Bone marrow (tissue), 2 donors: Measurements from ENCODE around the gene PPID.
A peak's percentile ranks its signal among the peaks of the same experiment; 100 is the strongest.
"Not testable (repeated sequence)": the region's sequence is repeated elsewhere in the genome, so short reads cannot be mapped to it uniquely, and the experiment has no call there.

ENCODE experiments used
- DNase-seq, 2 donors: peaks; one replicate each; lab custom pipeline; 2025; lab: John Stamatoyannopoulos, UW

PPID gene

DNA sequence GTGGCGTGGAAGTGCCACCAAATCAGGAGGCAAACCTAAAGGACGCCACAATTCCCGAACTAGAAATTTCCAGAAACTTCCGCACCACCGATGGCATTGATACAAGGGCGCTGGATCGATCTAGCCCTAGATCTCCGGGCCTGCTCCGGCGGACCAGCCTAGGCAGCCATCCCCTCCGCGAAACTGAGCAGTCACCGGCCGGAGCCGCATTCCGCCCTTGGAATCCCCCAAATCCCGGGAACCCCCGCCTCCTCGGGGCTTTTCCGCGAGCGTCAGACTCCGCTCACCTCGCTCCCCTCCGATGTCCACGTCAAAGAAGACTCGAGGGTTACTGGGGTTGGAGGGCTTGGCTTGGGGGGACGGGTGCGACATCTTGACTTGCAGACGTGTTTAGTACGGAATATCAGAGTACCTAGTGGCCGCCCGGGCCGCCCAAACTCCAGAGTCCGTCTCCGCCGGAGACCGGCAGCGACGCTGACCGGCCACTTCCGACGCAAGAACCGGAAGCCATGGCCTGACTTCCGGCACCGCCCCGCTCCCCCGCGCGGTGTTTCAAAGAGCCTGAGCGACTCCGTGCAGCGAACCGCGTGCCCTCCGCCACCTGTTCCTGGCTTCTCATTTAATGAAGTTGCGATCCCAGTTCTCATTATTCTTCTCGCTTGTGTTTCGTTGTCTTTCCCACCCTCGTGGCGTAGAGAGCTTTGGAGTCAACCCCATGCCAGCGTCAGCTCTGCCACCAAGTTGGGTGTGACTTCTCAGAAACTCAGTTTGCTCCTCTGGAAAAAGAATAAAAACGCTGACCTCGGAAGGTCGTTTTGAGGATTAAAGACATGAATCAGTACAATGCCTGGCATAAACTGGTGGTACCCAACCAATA, at the start of gene PPID:
TSS of gene PPID (minus strand) at position 480 of the 877 bp plus-strand sequence. CDS start at position 372, 108 bp downstream.
- DNase-seq: peak; percentile 49 to 84

DNA sequence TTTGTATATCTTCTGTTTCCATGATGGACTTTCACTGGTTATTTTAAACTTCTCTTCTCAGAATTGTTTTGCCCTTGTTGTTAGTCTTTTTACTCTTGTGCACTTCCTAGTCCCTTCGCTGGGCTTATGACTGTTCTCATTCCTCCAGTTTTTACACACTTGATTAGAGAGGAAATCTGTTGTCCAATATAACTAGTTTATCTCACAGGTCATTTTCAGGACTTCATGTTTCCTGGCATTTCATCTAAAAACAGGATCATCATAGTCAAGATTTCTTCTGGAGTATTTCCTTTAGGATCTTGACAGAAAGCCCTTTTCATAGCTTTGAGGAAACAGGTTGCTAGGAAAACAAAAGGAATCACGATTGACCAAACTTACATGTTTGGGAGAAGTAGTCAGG, 48.6 kb upstream of the PPID start:
- DNase-seq: no peak

DNA sequence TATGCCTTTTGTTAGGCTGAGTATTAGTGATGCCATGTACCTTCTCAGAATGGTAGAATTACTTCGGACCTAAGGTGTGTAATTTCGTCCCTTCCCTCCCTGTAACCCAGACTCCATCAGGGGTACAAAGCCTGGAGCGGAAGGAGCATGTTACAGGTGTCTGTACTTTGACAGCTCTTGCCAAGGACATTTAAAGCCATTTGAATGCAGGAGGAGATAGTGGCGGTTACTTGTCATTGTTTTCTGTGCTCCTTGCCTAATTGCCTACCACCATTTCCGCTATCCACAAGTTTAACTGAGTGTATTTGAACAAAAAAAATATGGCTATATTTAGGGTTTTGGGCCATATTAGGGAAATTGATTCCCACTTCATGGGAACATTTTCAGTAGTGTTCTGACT, 47.5 kb upstream of the PPID start:
- DNase-seq: no peak

DNA sequence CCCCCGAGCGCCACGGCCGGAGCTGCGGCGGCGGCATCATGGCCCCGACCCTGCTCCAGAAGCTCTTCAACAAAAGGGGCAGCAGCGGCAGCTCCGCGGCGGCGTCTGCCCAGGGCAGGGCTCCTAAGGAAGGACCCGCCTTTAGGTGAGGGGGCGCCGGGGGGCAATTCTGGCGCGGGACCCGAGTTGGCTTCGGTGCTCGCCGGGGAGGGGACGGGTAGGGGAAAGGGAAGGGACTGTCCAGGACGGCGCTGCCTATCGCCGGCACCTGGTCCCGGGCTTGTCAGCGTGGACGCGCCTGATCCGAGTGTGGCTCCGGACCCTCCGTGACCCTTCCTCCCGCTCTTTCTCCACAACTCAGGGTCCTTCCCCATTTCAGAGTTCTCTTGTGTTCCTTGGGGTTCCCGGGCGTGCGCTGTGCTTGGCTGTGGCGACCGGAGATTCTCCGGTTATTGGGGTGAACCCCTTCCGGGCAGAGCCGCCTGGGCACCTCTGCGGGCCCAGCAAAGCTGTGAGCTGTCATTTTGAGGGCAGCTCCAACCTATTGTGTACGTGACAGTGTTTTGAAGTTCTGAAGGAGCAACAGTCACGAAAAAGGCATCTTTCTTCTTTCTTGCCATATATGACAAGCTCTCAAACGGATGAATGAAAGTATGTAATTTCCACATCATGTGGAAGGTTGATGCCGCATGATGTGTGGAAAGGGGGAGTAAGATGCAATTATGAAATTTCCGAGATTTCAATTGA, 46.2 kb upstream of the PPID start:
- DNase-seq: peak; percentile 24 to 46

DNA sequence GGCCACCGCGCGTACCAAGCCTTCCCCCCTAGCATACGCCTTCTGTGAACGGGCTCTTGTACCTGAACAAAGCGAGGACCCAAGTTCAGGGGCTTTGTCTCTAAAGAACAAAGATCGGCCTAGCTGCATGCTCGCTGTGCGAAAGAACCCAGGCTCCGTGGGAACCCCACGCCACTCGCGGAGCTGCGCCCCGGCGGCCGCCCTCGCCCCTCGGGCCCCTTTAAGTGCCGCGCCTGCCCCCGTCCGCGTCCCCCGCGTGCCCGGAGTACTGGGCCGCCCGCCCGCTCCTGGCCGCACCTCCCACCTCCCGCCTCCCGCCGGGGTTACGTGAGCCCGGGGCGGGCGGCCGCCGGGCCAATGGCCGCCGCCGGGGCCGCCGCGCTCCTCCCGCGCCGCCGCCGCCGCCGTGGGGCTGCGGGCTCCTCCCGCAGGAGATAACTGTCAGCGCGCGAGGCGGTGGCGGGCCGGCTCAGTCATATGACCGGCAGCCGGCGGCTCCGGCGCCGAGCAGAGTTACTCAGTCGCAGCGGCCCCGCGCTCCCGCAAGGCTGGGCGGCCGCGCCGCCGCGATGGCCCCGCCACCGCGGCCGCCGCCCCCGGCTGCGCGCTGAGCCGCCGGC, 45.5 kb upstream of the PPID start, which contains the start of gene FNIP2:
TSS of gene FNIP2 (plus strand) at position 472 of the 620 bp plus-strand sequence. CDS start 187 bp downstream, outside the sequence.
- DNase-seq: peak in 1 of 2 donors; percentile 53

DNA sequence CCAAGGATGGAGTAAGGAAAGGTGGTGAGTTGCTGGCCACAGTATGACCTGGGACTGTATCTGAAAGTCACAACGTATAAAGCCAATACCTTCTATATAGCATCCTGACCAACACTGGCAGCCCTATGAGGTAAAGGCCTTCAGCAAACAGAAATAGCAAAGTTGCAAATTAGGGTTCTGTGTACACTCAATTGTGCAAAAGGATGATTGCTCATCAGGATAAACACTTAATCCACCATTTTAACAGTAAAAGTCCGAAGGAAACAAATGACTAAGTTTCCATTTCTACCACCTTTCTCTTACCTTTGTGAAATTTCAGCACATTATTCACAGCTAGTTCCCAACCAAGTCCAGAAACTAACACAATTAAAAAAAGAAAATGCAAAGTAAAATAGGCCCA, 44.3 kb upstream of the PPID start:
- DNase-seq: no peak

DNA sequence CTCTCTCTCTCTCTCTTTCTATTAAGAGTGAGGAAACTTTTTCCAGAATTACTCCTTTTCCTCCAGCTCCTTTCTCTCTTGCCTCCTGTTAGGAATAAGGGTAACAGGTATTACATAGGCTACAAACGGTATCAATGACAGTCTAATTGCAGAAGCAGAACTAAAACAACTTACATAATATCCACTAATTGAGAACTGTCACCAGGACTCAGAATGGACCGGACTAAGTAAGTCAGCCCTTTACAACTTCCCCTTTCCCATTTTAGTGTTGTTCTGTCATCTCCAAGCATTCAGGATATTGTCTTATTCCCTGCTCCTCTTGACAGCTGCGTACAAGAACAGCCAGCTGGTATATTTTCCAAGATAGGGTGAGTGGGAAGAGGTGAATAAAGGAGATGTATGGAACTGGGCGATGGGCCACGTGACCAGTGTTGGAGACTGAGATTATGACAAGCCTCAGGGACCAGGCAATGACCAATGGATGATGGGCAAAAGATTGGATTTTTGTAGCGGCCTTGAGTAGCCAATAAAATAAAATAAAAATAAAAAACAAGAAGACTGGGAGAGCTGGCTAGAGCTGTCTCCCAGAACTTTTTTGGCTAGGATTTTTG, 43.3 kb upstream of the PPID start:
- DNase-seq: peak in 1 of 2 donors; percentile 75

DNA sequence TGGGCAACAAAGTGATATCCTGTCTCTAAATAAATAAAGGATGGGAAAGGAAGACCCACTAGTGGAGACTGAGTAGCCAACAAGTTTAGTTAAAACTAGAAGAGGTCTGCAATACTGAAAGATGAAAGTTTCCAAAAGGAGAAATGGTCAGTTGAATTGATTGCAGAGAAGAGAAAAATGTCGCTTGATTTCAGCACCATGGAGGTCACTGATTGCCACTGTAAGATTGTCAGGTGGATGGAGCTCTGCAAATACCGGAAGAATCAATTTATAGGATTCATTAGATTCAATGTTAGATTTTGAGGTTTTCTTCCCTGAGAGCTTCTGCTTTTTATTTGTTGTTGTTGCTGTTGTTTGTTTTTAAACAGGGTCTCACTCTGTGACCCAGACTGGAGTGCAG, 40.3 kb upstream of the PPID start:
- no peak for DNase-seq

DNA sequence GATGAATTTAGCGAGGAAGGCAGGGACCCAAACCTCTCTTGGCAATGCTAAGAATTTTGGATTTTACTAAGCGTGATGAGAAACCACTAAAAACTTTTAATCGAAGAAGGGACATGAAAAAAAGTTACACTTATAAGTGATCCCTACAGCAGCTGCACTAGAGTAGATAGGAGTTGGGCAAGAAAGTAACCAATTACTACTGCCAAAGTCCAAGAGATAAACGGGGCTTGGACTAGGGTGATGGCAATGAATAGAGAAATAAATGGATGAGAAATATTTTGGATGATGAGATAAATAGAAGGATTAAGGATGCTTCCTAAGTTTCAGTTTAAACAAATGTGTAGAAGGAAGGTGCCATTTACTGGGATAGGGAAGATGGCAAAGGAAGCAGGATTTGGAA, 39.4 kb upstream of the PPID start:
- DNase-seq: no peak

DNA sequence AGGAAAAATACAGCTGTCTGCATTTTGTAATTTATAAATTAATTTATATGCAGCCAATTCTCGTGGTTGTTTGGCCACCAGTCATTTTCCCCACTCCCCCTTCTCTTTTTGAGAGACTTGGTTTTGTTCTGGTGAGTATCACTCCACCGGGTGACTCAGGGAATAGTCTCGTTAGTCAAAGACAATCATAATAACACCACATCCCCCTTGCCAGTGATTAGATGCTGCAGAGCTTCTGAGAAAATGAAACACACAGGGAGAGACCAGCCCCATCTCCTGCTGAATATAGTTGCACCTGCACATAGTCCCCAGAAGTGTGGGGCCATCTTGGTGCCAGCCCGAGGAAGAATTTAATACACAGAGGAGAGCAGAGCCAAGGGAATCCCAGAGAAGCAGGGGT, 37.7 kb upstream of the PPID start:
- no peak for DNase-seq

DNA sequence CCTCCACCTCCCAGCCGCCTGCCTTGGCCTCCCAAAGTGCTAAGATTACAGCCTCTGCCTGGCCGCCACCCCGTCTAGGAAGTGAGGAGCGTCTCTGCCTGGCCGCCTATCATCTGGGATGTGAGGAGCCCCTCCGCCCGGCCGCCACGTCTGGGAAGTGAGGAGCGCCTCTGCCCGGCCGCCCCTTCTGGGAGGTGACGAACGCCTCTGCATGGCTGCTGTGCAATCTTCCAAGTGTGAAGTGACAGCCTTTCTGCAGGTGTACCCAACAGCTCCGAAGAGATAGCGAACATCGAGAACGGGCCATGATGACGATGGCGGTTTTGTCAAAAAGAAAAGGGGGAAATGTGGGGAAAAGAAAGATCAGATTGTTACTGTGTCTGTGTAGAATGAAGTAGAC, 36.3 kb upstream of the PPID start:
- DNase-seq: not testable (repeated sequence)

DNA sequence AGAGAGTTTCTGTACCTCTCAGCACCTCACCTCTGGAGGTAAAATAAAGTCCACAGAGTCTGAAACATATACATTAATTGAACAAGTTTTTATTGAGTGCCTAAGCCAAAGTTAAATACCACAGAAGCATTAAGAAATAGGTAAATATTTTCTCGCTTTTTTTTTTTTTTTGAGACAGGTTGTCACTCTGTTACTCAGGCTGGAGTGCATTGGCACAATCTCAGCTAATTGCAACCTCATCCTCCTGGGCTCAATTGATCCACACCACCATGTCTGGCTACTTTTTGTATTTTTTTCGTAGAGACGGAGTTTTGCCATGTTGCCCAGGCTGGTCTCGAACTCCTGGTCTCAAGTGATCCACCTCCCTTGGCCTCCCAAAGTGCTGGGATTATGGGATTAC, 35.5 kb upstream of the PPID start:
- no peak for DNase-seq

DNA sequence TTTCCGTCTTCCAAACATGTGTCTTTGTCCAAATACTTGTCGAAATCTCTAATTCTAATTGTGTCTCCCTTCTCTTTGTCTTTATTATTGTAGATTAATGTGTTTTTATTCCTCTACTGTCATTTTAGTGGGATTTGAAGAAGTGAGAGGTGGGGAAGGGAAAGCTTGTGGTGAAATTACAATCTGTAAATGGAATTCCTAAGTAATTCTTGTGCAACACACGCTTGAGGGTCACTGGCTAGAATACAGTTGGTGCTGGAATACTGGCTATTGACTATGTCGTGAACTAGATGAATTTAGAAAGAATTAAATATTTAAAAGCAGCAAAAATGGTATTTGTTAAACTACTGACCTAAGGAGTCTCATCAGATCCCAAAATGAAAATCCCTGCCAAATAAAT, 34.9 kb upstream of the PPID start:
- DNase-seq: no peak

DNA sequence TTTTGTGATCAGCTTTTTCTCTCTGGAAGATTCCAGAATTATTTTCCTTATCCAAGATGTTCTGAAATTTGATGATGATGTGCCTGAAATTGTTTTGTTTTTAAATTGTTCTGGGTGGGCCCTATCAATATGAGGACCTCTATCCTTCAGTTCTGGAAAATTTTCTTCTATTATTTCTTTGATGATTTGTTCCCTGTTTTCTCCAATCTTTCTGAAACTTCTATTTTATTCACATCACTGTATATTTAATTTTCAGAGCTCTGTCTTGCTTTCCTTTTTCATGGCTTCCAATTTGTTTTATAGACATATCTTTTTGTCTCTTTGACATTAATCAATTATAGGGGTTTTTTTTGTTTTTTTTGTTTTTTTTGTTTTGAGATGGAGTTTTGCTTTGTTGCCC, 33.4 kb upstream of the PPID start:
- DNase-seq: no peak

DNA sequence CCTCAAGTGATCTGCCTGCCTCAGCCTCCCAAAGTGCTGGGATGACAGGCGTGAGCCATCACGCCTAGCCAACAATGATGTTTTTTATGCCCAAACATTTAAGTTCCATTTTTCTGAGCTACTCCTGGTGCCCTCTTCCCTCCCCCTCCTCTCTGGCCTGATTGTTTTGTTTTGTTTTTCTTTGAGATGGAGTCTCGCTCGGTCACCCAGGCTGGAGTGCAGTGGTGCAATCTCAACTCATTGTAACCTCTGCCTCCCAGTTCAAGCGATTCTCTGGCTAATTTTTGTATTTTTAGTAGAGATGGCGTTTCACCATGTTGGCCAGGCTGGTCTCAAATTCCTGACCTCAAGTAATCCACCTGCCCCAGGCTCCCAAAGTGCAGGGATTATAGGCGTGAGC, 32.6 kb upstream of the PPID start:
- DNase-seq: not testable (repeated sequence)

DNA sequence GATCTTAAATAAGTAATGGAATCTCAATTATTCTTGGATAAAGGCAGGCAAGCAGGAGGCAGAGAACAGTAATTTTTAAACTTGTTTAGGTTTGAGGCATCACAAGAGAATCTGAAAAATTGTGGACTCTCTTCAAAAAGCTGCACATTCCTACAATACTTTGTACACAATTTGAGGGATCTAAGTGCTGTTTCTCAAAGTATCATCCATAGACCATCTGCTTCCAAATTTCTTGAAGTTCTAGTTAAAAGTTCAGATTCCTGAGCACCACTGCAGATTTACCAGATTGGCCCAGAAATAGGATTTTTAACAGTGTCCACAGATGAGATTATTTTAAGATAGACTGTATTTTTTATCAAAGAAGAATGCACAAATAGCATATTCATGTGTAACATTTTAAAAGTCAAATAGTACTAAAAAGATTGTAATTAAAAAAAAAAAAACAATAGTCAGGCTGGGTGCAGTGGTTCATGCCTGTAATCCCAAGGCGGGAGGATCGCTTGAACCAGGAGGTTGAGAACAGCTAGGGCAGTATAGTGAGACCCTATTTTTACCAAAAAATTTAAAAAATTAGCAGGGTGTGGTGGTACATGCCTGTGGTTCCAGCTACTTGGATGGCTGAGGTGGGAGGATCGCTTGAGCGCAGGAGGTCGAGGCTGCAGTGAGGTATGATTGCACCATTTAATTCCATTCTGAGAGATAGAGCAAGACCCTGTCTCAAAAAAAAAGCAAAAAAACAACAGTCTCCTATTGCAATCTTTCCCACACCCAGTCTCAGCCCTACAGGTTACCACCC, 31.4 kb upstream of the PPID start:
- DNase-seq: no peak

DNA sequence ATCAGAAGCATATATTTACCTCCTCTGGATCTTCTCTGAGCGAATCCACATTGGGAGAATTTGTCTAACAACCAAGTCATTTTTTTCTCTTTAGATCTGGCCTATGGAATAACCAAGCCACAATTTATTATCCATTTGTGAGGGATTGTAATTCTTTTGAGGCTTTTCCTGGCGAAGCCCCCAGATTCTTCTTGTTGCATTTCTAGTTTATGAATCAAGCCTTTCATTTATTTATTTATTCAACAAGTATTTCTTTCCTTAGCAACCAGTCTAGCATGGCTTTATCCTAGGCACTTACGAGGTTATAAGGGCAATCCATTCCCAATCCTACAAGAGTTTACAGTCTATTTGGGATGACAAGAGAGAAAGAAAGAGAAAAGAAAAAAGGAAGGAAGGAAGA, 27.2 kb upstream of the PPID start:
- DNase-seq: no peak

DNA sequence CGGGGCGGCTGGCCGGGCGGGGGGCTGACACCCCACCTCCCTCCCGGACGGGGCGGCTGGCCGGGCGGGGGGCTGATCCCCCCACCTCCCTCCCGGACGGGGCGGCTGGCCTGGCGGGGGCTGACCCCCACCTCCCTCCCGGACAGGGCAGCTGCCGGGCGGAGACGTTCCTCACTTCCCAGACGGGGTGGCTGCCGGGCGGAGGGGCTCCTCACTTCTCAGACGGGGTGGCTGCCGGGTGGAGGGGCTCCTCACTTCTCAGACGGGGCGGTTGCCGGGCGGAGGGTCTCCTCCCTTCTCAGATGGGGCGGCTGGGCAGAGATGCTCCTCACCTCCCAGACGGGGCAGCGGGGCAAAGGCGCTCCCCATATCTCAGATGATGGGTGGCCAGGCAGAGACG, 23.3 kb upstream of the PPID start:
- DNase-seq: not testable (repeated sequence)

DNA sequence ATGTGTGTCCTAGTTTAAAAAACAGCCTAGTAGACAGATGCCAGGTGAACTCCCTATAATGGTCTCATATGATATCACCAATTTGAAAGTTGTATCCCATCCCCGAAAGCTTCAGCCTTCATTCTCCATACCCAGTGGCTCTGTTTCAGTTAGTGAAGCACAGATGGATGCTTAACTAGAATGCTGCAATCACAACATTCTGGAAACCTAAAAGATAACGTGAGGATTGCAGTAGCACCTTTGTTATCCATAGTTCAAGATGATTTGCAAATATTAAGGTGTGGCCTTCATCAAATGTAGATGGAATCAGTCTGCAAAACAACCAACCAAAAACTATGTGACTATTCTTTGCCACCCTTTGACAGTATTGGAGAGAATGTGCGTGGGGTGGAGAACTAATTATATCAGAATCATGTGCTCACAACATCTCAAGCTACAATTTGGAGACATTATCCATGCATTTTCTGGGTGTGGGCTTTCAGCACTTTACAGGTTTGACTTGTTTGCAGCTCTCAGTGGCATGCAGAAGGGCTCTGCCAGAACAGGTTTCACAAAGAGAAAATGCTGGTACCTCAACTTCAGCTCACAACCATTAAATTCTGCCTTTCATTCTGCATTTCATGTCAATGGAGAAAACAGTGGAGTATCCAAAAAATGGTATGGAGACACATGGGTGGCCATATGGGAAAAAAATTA, 18.3 kb upstream of the PPID start:
- DNase-seq: no peak

DNA sequence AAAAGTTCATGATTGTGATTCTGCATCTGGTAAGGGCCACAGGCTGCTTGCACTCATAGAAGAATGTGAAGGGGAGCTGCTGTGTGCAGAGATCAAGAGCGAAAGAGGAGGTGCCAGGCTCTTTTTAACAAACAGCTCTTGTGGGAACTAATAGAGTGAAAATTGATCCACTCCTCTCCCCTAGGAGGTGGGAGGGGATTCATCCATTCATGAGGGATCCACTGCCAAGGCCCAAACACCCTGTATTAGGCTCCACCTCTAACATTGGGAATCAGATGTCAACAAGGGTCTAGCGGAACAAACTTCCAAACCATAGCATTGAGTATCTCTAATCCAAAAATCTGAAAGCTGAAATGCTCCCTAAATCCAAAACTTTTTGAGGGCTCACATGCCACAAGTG, 16.4 kb upstream of the PPID start:
- DNase-seq: no peak

DNA sequence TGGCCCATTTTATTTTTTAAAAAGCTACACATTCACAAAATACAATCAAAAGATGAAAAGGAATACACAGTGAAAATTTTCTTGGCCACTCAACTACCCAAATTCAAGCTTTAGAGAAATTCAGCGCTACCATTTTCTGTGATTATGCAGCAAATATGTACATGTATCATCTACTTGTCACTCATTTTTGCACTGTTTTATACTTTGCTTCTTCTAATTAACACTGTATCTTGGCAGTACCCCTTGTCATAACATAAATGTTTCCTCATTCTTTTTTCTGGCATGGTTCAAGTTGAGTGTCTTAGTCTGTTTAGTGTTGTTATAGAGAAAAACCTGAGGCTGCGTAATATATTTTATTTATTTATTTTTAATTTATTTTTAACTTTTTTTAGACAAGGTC, 15.7 kb upstream of the PPID start:
- DNase-seq: no peak
